CD4-positive, alpha-beta T cell treated with Interleukin-17A for 1 hour (primary cell): ENCODE data around the gene CLCN5.

ENCODE experiments used
- DNase-seq: peaks from one replicate; pipeline ENCODE4 v3.0.0-alpha.2; 2020

Gene CLCN5

GRCh38 chrX:49934148-49934547 lies 11.8 kb downstream of the CLCN5 start:
- DNase-seq: no peak

- DNase-seq: no peak
These were observed 12.3 kb downstream of the CLCN5 start for GRCh38 chrX:49934729-49935128.

- DNase-seq: no peak
These were observed 25.4 kb downstream of the CLCN5 start for GRCh38 chrX:49947781-49948180.

GRCh38 chrX:49949961-49950360 lies 27.6 kb downstream of the CLCN5 start:
- DNase-seq: no peak

- DNase-seq: no peak
These were observed 29.3 kb downstream of the CLCN5 start for GRCh38 chrX:49951524-49952193.

- no peak for DNase-seq
These were observed 33.9 kb downstream of the CLCN5 start for GRCh38 chrX:49956313-49956712.

GRCh38 chrX:49958727-49959485 lies 36.5 kb downstream of the CLCN5 start:
- DNase-seq: no peak

GRCh38 chrX:49959602-49960001 lies 37.2 kb downstream of the CLCN5 start:
- DNase-seq: no peak

GRCh38 chrX:49960061-49960460 lies 37.7 kb downstream of the CLCN5 start:
- no peak for DNase-seq

- DNase-seq: no peak
These were observed 48.3 kb downstream of the CLCN5 start for GRCh38 chrX:49970674-49971073.

GRCh38 chrX:49972328-49972860 lies 50.0 kb downstream of the CLCN5 start:
- no peak for DNase-seq

- DNase-seq: no peak
These were observed 54.3 kb downstream of the CLCN5 start for GRCh38 chrX:49976682-49977197.

GRCh38 chrX:49977319-49978090 lies 55.1 kb downstream of the CLCN5 start:
- DNase-seq: no peak

- no peak for DNase-seq
These were observed 55.8 kb downstream of the CLCN5 start for GRCh38 chrX:49978176-49978575.

GRCh38 chrX:49986058-49986457 lies 63.7 kb downstream of the CLCN5 start:
- no peak for DNase-seq

GRCh38 chrX:49987651-49988050 lies 65.3 kb downstream of the CLCN5 start:
- DNase-seq: no peak

GRCh38 chrX:49988143-49988542 lies 65.7 kb downstream of the CLCN5 start:
- no peak for DNase-seq

- no peak for DNase-seq
These were observed 69.4 kb downstream of the CLCN5 start for GRCh38 chrX:49991758-49992157.

- DNase-seq: no peak
These were observed 70.5 kb downstream of the CLCN5 start for GRCh38 chrX:49992853-49993252.

GRCh38 chrX:49993661-49994060 lies 71.3 kb downstream of the CLCN5 start:
- DNase-seq: no peak

GRCh38 chrX:49995107-49995731 lies 72.8 kb downstream of the CLCN5 start:
- DNase-seq: no peak

GRCh38 chrX:49995795-49996455 lies 73.5 kb downstream of the CLCN5 start:
- DNase-seq: no peak
